HepG2 (cell line): ENCODE measurements around the gene NNAT.
"Not testable (repeated sequence)": the region's sequence is repeated elsewhere in the genome, so short reads cannot be mapped to it uniquely, and the experiment has no call there.

Experiments
- BRCA1 ChIP-seq: sonication (generic); formaldehyde crosslinking; IDR thresholded peaks from 2 replicates; pipeline ENCODE4 v1.4.0; 2020; ENCODE audit warnings: missing genetic modification reagents
- HNRNPUL1 ChIP-seq: fragments of 200-400 bp; formaldehyde crosslinking; IDR thresholded peaks from 2 replicates; pipeline ENCODE4 v1.6.1; 2017; ENCODE audit warnings: low read depth, mild to moderate bottlenecking, low read length, moderate library complexity
- PAX8 ChIP-seq: sonication (generic); formaldehyde crosslinking; IDR thresholded peaks from 2 replicates; pipeline ENCODE4 v1.8.0; 2022; ENCODE audit warnings: mild to moderate bottlenecking, missing genetic modification reagents, borderline replicate concordance
- RAD51 ChIP-seq: fragments of 450-650 bp; IDR thresholded peaks from 2 replicates; pipeline ENCODE4 v1.6.1; 2016; ENCODE audit warnings: borderline replicate concordance
- RBM39 ChIP-seq: fragments of 200-400 bp; formaldehyde crosslinking; IDR thresholded peaks from one replicate; pipeline ENCODE4 v1.6.1; 2018; ENCODE audit warnings: antibody characterized with exemption, mild to moderate bottlenecking, low read depth, low read length; ENCODE audit not compliant: poor library complexity, severe bottlenecking
- ZNF749 ChIP-seq: sonication (generic); formaldehyde crosslinking; IDR thresholded peaks from 2 replicates; pipeline ENCODE4 v1.8.0; 2022; ENCODE audit warnings: mild to moderate bottlenecking, missing genetic modification reagents, moderate library complexity, borderline replicate concordance

- TF ChIP-seq BRCA1 (CRISPR knock-in tag); RBM39; RAD51; PAX8; HNRNPUL1; ZNF749 (CRISPR knock-in tag): not testable (repeated sequence)
These were observed 30.6 kb downstream of the NNAT start for GRCh38 chr20:37551660-37552059.
